ENCODE measurements around the gene ITGA8. TPM values are rescaled to one million over a fixed set of nuclear protein-coding genes. Genes with fewer than 3 reads are reported as not detected.

The ITGA8 gene
- polyA plus RNA-seq, 3 donors: not detected

DNA sequence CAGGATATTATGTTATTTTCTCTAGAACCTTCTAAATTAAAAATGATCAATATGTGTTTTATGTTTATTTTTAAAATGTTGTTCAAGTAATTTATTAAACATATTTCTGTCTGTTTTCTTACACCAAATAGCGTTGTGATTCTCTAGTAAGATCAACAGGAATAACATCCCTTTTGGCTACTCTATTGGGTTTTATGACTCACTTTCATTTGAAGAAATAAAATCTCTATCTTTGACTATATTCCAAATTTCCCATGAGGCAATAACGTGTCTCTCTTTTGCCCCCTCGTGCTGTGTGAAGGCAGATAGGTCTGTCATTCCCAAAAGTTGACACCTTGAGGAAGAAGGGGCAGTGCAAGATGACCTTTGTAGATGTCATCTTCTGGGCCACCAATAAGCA lies 40.9 kb downstream of the ITGA8 start:
- H3K27ac ChIP-seq (ENCODE audit: low read depth in 1 of 2, low read length in 2 of 2): no peak overlapping the region
- H3K27me3 ChIP-seq (ENCODE audit: control insufficient read depth in 2 of 2, insufficient read depth in 2 of 2, low read length in 2 of 2): peaks cover 11 to 16% of the 10 kb centered on the region in 2 donors
- no peaks in the 10 kb centered on the region for H3K36me3 Mint-ChIP-seq
- H3K27me3 Mint-ChIP-seq (ENCODE audit: low read depth in 3 of 3): peaks cover 16 to 26% (median 19%) of the 10 kb centered on the region in 3 donors
- H3K27ac Mint-ChIP-seq: no peak overlapping the region
- H3K4me3 Mint-ChIP-seq: no peak overlapping the region
- no peaks in the 10 kb centered on the region for H3K79me2 ChIP-seq (ENCODE audit: insufficient read depth, low read length)
- 80% methylated on average over 1 of the region's 3 CpGs for WGBS (ENCODE audit: insufficient coverage)
- H3K9ac ChIP-seq (ENCODE audit: insufficient read depth, low read length, poor library complexity, severe bottlenecking): no peak overlapping the region
- TF ChIP-seq, protein P1, sequence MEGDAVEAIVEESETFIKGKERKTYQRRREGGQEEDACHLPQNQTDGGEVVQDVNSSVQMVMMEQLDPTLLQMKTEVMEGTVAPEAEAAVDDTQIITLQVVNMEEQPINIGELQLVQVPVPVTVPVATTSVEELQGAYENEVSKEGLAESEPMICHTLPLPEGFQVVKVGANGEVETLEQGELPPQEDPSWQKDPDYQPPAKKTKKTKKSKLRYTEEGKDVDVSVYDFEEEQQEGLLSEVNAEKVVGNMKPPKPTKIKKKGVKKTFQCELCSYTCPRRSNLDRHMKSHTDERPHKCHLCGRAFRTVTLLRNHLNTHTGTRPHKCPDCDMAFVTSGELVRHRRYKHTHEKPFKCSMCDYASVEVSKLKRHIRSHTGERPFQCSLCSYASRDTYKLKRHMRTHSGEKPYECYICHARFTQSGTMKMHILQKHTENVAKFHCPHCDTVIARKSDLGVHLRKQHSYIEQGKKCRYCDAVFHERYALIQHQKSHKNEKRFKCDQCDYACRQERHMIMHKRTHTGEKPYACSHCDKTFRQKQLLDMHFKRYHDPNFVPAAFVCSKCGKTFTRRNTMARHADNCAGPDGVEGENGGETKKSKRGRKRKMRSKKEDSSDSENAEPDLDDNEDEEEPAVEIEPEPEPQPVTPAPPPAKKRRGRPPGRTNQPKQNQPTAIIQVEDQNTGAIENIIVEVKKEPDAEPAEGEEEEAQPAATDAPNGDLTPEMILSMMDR (IDR thresholded peaks at IDR 0.05): no peak
- H3K4me1 Mint-ChIP-seq: no peaks in the 10 kb centered on the region
- H3K9me3 Mint-ChIP-seq: peaks cover 0 to 2% (median 0%) of the 10 kb centered on the region in 7 donors
- no peak overlapping the region for H2AFZ ChIP-seq (ENCODE audit: insufficient read depth, low read depth, low read length, poor library complexity, severe bottlenecking)
- no peak overlapping the region for H3K4me2 ChIP-seq (replicated peaks; ENCODE audit: extremely low read depth, low read length, poor library complexity, severe bottlenecking)
- no peaks in the 10 kb centered on the region for H3K9me3 ChIP-seq (replicated peaks in 1 of 2; ENCODE audit: control insufficient read depth in 1 of 2, insufficient read depth in 1 of 2, low read length in 2 of 2)
- no peaks in the 10 kb centered on the region for H3K4me1 ChIP-seq (ENCODE audit: control insufficient read depth in 1 of 2, insufficient read depth in 2 of 2, low read length in 2 of 2)
- no peak overlapping the region for H3K4me3 ChIP-seq (replicated peaks in 1 of 3; ENCODE audit: low read depth in 2 of 3, low read length in 3 of 3)
- H4K20me1 ChIP-seq (ENCODE audit: insufficient read depth, low read length): no peaks in the 10 kb centered on the region
- no peak for DNase-seq
- intact Hi-C loops (cut with micrococcal nuclease): no loop called here
- no peaks in the 10 kb centered on the region for H3K36me3 ChIP-seq (replicated peaks in 1 of 2; ENCODE audit: control insufficient read depth in 1 of 2, insufficient read depth in 2 of 2, low read length in 2 of 2)

DNA sequence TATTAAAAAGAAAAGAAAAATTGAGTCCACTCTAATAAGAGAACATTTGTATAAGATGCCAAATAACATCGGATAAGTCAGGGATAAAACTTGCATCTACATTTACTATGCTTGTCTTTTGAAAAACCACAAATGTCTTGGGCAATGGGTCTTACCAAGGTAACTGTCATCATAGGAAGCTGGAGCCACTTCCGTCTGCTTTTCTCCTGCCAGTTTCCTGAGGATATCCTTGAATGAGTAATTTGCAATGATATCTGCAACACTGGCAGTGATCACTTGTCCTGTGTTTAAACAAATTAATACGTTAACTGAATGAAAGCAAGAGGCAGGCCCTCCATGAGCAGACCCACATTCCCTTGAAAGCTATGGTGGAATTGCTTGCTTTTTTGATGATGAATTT lies 47.3 kb downstream of the ITGA8 start:
- H3K36me3 ChIP-seq (replicated peaks in 1 of 2; ENCODE audit: control insufficient read depth in 1 of 2, insufficient read depth in 2 of 2, low read length in 2 of 2): no peaks in the 10 kb centered on the region
- intact Hi-C loops (cut with micrococcal nuclease): no loop called here
- no peaks in the 10 kb centered on the region for H3K79me2 ChIP-seq (ENCODE audit: insufficient read depth, low read length)
- Mint-ChIP-seq H3K4me1 (peaks cover 8% of the 10 kb centered on the region), H3K36me3 (no peaks in the 10 kb centered on the region), H3K4me3 (no peak overlapping the region), H3K27ac (no peak overlapping the region), H3K9me3 (peaks cover 0 to 21% (median 10%) of the 10 kb centered on the region in 7 donors), H3K27me3 (ENCODE audit: low read depth in 3 of 3) (peaks cover 6 to 8% (median 7%) of the 10 kb centered on the region in 3 donors)
- no peak overlapping the region for H2AFZ ChIP-seq (ENCODE audit: insufficient read depth, low read depth, low read length, poor library complexity, severe bottlenecking)
- TF ChIP-seq, protein P1 (IDR thresholded peaks at IDR 0.05): no peak
- H3K4me2 ChIP-seq (replicated peaks; ENCODE audit: extremely low read depth, low read length, poor library complexity, severe bottlenecking): peak overlapping the region; percentile 19
- WGBS (ENCODE audit: insufficient coverage): 45% methylated on average over 1 of the region's 3 CpGs
- H3K27ac ChIP-seq (ENCODE audit: low read depth in 1 of 2, low read length in 2 of 2): no peak overlapping the region
- H3K9me3 ChIP-seq (replicated peaks in 1 of 2; ENCODE audit: control insufficient read depth in 1 of 2, insufficient read depth in 1 of 2, low read length in 2 of 2): no peaks in the 10 kb centered on the region
- no peak overlapping the region for H3K4me3 ChIP-seq (replicated peaks in 1 of 3; ENCODE audit: low read depth in 2 of 3, low read length in 3 of 3)
- no peaks in the 10 kb centered on the region for H3K27me3 ChIP-seq (ENCODE audit: control insufficient read depth in 2 of 2, insufficient read depth in 2 of 2, low read length in 2 of 2)
- H3K4me1 ChIP-seq (ENCODE audit: control insufficient read depth in 1 of 2, insufficient read depth in 2 of 2, low read length in 2 of 2): peaks cover 0 to 4% of the 10 kb centered on the region in 2 donors
- H3K9ac ChIP-seq (ENCODE audit: insufficient read depth, low read length, poor library complexity, severe bottlenecking): no peak overlapping the region
- no peak for DNase-seq
- no peaks in the 10 kb centered on the region for H4K20me1 ChIP-seq (ENCODE audit: insufficient read depth, low read length)
